Astrocyte (in vitro differentiated cells and primary cell): ENCODE measurements around the gene FRMD4A. TPM values are rescaled to one million over a fixed set of nuclear protein-coding genes. Genes with fewer than 3 reads are reported as not detected.

ENCODE experiments used
- DNase-seq: peaks from one replicate; pipeline ENCODE4 v3.0.0-alpha.2; 2010; ENCODE audit warnings: low read depth
- FAIRE-seq: peaks from 2 replicates; lab custom pipeline; 2011; peaks lifted over from hg19 to GRCh38; lab: Jason Lieb, UNC
- H2AFZ ChIP-seq: 2 replicates; pipeline ENCODE4 v1.6.0; 2012; ENCODE audit warnings: low read depth, low read length, inconsistent platforms
- H3K27ac ChIP-seq: 2 replicates; pipeline ENCODE4 v1.5.1; 2011; ENCODE audit warnings: low read depth, low read length, inconsistent platforms
- H3K27me3 ChIP-seq: 2 replicates; pipeline ENCODE4 v1.6.0; 2011; ENCODE audit warnings: low read length, inconsistent platforms; ENCODE audit not compliant: insufficient read depth
- H3K36me3 ChIP-seq: 2 replicates; pipeline ENCODE4 v1.5.1; 2011; ENCODE audit warnings: low read length, inconsistent platforms; ENCODE audit not compliant: insufficient read depth
- H3K4me1 ChIP-seq: 2 replicates; pipeline ENCODE4 v1.5.1; 2011; ENCODE audit warnings: low read length, inconsistent platforms; ENCODE audit not compliant: insufficient read depth
- H3K4me2 ChIP-seq: 2 replicates; pipeline ENCODE4 v1.6.0; 2012; ENCODE audit warnings: low read length, inconsistent platforms
- H3K4me3 ChIP-seq: 2 replicates; pipeline ENCODE4 v1.5.1; 2011; ENCODE audit warnings: low read depth, mild to moderate bottlenecking, low read length, inconsistent platforms; ENCODE audit not compliant: insufficient read depth
- H3K79me2 ChIP-seq: 2 replicates; pipeline ENCODE4 v1.6.0; 2012; ENCODE audit warnings: mild to moderate bottlenecking, low read length, inconsistent platforms; ENCODE audit not compliant: insufficient read depth
- H3K9ac ChIP-seq: 2 replicates; pipeline ENCODE4 v1.6.0; 2012; ENCODE audit warnings: mild to moderate bottlenecking, low read length, inconsistent platforms
- H3K9me3 ChIP-seq: 2 replicates; pipeline ENCODE4 v1.5.1; 2012; ENCODE audit warnings: low read depth, mild to moderate bottlenecking, low read length, inconsistent platforms; ENCODE audit not compliant: insufficient read depth
- H4K20me1 ChIP-seq: 2 replicates; pipeline ENCODE4 v1.6.0; 2012; ENCODE audit warnings: low read length, inconsistent platforms; ENCODE audit not compliant: insufficient read depth
- H3K27ac Mint-ChIP-seq: one replicate; pipeline ENCODE4 v1.8.0; 2021; ENCODE audit warnings: mild to moderate bottlenecking, mixed read lengths; ENCODE audit not compliant: unreplicated experiment
- H3K27me3 Mint-ChIP-seq: one replicate; pipeline ENCODE4 v1.8.0; 2021; ENCODE audit warnings: low read depth, mixed read lengths; ENCODE audit not compliant: unreplicated experiment
- H3K36me3 Mint-ChIP-seq: one replicate; pipeline ENCODE4 v1.8.0; 2021; ENCODE audit warnings: low read depth, mixed read lengths; ENCODE audit not compliant: unreplicated experiment
- H3K4me1 Mint-ChIP-seq: one replicate; pipeline ENCODE4 v1.8.0; 2021; ENCODE audit warnings: low read depth, mixed read lengths; ENCODE audit not compliant: unreplicated experiment
- H3K4me3 Mint-ChIP-seq: one replicate; pipeline ENCODE4 v1.8.0; 2021; ENCODE audit warnings: mild to moderate bottlenecking, moderate library complexity, mixed read lengths; ENCODE audit not compliant: unreplicated experiment
- H3K9me3 Mint-ChIP-seq: one replicate; pipeline ENCODE4 v1.8.0; 2021; ENCODE audit warnings: mild to moderate bottlenecking, mixed read lengths; ENCODE audit not compliant: unreplicated experiment
- CTCF ChIP-seq: IDR thresholded peaks from 2 replicates; pipeline ENCODE4 v1.5.1; 2011; ENCODE audit warnings: low read depth, mild to moderate bottlenecking, inconsistent platforms, low read length, moderate library complexity; ENCODE audit not compliant: insufficient read depth
- EZH2 ChIP-seq: IDR thresholded peaks from 2 replicates; pipeline ENCODE4 v1.6.1; 2012; ENCODE audit warnings: mild to moderate bottlenecking, low read length, inconsistent platforms; ENCODE audit not compliant: insufficient read depth
- total RNA-seq: library from RNA; stranded (reverse); gene quantifications from 2 replicates; pipeline ENCODE4 v1.2.1, GENCODE V29; 2021

The FRMD4A gene
- total RNA-seq, 1 donor from 2014 or later = 82.5 TPM

GRCh38 chr10:13690281-13690825 is 640.4 kb downstream of the FRMD4A start:
- no peaks in the 10 kb centered on the region for H3K27me3 Mint-ChIP-seq
- Histone ChIP-seq H2AFZ (no peak overlapping the region), H3K4me2 (peak overlapping the region; percentile 14), H4K20me1 (peaks cover 35% of the 10 kb centered on the region), H3K4me3 (no peak overlapping the region), H3K9me3 (no peaks in the 10 kb centered on the region), H3K27me3 (no peaks in the 10 kb centered on the region), H3K79me2 (peaks cover 31% of the 10 kb centered on the region), H3K36me3 (peaks cover 41% of the 10 kb centered on the region), H3K4me1 (peaks cover 17% of the 10 kb centered on the region), H3K9ac (no peak overlapping the region), H3K27ac (peak overlapping the region; percentile 12)
- no peak for DNase-seq
- no peak overlapping the region for H3K27ac Mint-ChIP-seq
- no peaks in the 10 kb centered on the region for H3K9me3 Mint-ChIP-seq
- H3K4me3 Mint-ChIP-seq = no peak overlapping the region
- H3K4me1 Mint-ChIP-seq = no peaks in the 10 kb centered on the region
- no peak for FAIRE-seq
- TF ChIP-seq CTCF (no peak), EZH2 (no peak)
- peaks cover 49% of the 10 kb centered on the region for H3K36me3 Mint-ChIP-seq

- DNase-seq (peak; percentile 38), FAIRE-seq (no peak)
- Mint-ChIP-seq H3K27ac (peak overlapping the region; percentile 50), H3K4me3 (no peak overlapping the region), H3K9me3 (no peaks in the 10 kb centered on the region), H3K36me3 (peaks cover 30% of the 10 kb centered on the region), H3K4me1 (peaks cover 7% of the 10 kb centered on the region), H3K27me3 (no peaks in the 10 kb centered on the region)
- peak overlapping the region; percentile 22 for H3K27ac ChIP-seq
- H3K4me1 ChIP-seq = peaks cover 33% of the 10 kb centered on the region
- peaks cover 21% of the 10 kb centered on the region for H4K20me1 ChIP-seq
- no peak overlapping the region for H2AFZ ChIP-seq
- H3K9ac ChIP-seq = no peak overlapping the region
- no peak overlapping the region for H3K4me2 ChIP-seq
- H3K9me3 ChIP-seq = no peaks in the 10 kb centered on the region
- peaks cover 45% of the 10 kb centered on the region for H3K79me2 ChIP-seq
- TF ChIP-seq EZH2 (no peak), CTCF (no peak)
- no peak overlapping the region for H3K4me3 ChIP-seq
- peaks cover 28% of the 10 kb centered on the region for H3K36me3 ChIP-seq
- no peaks in the 10 kb centered on the region for H3K27me3 ChIP-seq
Measured at GRCh38 chr10:13686331-13686752, 644.4 kb downstream of the FRMD4A start.

GRCh38 chr10:13685885-13686284 is 644.8 kb downstream of the FRMD4A start:
- no peaks in the 10 kb centered on the region for H3K9me3 Mint-ChIP-seq
- Histone ChIP-seq H3K36me3 (peaks cover 31% of the 10 kb centered on the region), H3K9ac (no peak overlapping the region), H3K79me2 (peaks cover 50% of the 10 kb centered on the region), H3K4me2 (no peak overlapping the region), H4K20me1 (peaks cover 18% of the 10 kb centered on the region), H3K27ac (peak overlapping the region; percentile 22), H3K4me3 (no peak overlapping the region), H2AFZ (no peak overlapping the region), H3K9me3 (no peaks in the 10 kb centered on the region), H3K4me1 (peaks cover 33% of the 10 kb centered on the region), H3K27me3 (no peaks in the 10 kb centered on the region)
- H3K27me3 Mint-ChIP-seq = no peaks in the 10 kb centered on the region
- H3K4me1 Mint-ChIP-seq = peaks cover 7% of the 10 kb centered on the region
- FAIRE-seq = no peak
- peaks cover 30% of the 10 kb centered on the region for H3K36me3 Mint-ChIP-seq
- H3K27ac Mint-ChIP-seq = no peak overlapping the region
- no peak for DNase-seq
- no peak overlapping the region for H3K4me3 Mint-ChIP-seq
- TF ChIP-seq CTCF (no peak), EZH2 (no peak)
